ENCODE measurements around the gene DPY19L3.

The DPY19L3 gene

DNA sequence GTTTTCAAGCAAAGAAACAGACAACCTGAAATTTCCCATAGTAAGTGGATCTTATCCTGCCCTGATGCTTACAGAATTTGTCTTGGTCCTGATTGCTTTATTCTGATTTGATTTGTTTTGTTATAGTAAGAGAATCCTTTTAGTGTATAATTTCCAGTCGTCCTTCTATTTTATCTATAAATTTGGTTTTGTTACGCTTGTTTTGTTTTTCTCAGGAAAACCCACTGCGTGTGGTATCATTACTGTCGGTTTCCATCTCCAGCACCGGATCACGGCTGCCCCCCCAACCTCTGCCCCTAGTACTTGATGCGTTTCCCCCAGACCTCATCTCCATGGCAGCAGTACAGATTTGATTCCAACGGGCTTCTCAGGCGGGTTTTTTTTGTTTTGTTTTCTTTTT is 117.4 kb downstream of the DPY19L3 start:
- no peak for DNase-seq

DNA sequence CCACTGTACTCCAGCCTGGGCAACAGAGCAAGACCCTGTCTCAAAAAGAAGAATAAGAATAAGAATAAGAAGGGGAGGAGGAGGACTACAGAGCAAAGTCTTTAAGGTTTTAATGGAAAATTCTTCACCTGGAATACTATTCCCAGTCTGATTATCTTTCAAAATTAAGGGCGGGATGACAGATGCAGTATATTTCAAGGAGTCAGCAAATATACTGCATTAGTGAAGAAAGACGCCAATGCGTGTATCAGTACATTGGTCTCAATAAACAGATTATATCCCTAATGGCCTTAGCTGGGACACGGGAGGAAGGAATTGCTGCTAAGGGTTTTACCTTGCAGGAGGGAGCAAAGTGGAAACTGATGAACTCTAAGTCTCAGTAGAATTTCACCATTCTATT is 121.3 kb downstream of the DPY19L3 start:
- DNase-seq, result no peak

DNA sequence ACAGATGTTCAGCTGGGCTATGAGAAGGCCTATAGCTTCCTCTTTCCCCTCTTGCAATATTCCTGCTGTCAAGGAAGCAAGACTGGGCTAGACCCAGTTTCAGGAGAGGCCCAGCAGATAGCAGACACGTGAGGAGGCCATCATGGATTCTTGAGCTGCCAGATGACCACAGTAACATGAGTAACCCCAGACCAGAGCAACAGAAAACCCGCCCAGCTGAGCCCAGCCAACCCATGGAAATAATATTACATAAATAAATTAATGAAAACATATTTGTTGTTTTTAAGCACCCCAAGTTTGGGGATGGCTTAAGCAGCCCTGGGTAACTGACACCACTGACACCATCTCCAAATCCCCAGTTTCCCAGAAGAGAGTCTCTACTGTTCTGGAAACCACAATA is 125.2 kb downstream of the DPY19L3 start:
- no peak for DNase-seq

DNA sequence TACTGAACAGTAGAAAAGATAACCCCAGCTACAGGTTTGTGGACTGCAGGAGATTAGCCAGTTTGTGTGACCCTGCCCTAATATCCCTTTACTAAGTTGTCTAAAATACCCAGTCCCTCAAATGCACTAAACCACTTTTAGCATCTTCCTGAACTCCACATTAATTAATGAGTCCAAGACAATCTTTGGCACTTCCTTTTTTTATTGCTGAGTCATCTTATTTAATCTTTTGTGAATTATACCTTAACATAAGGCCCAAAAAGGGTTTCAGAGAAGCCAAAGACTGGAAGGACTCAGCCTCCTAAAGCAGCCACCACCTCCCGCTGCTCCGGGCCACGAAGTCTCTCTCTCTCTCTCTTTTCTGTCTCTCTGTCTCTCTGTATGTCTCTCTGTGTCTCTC is 126.7 kb downstream of the DPY19L3 start:
- DNase-seq, result no peak

All from right hindlimb (tissue), 1 donor.